Subcutaneous abdominal adipose tissue (tissue), 5 donors: ENCODE data around the gene FNBP1L.
A peak's percentile ranks its signal among the peaks of the same experiment; 100 is the strongest.

ENCODE experiments used
- H3K27ac ChIP-seq: one replicate; pipeline ENCODE4 v1.7.0; 2013; ENCODE audit warnings: low read depth, mild to moderate bottlenecking, inconsistent platforms, low read length, moderate library complexity
- H3K27me3 ChIP-seq, 5 donors: one replicate each; pipeline ENCODE4 v1.7.0; 2013; ENCODE audit warnings: low read length in 5 of 5, inconsistent platforms in 1 of 5; ENCODE audit not compliant: control insufficient read depth in 5 of 5, insufficient read depth in 4 of 5
- H3K36me3 ChIP-seq, 5 donors: one replicate each; pipeline ENCODE4 v1.7.0; 2013; ENCODE audit warnings: low read length in 5 of 5; ENCODE audit not compliant: control insufficient read depth in 5 of 5, insufficient read depth in 5 of 5
- H3K4me1 ChIP-seq, 5 donors: one replicate each; pipeline ENCODE4 v1.7.0; 2013; ENCODE audit warnings: low read length in 5 of 5, mild to moderate bottlenecking in 3 of 5, moderate library complexity in 1 of 5; ENCODE audit not compliant: control insufficient read depth in 5 of 5, insufficient read depth in 5 of 5
- H3K4me3 ChIP-seq, 5 donors: one replicate each; pipeline ENCODE4 v1.7.0; 2013; ENCODE audit warnings: low read length in 5 of 5, low read depth in 1 of 5
- H3K9ac ChIP-seq, 5 donors: one replicate each; pipeline ENCODE4 v1.7.0; 2013; ENCODE audit warnings: low read length in 5 of 5, mild to moderate bottlenecking in 4 of 5, moderate library complexity in 3 of 5
- H3K9me3 ChIP-seq, 5 donors: one replicate each; pipeline ENCODE4 v1.7.0; 2013; ENCODE audit warnings: low read length in 5 of 5; ENCODE audit not compliant: control insufficient read depth in 5 of 5
- donor health status: healthy.
- donor health status: healthy.
- donor health status: healthy.
- donor health status: healthy.
- donor health status: healthy.

Gene FNBP1L

DNA sequence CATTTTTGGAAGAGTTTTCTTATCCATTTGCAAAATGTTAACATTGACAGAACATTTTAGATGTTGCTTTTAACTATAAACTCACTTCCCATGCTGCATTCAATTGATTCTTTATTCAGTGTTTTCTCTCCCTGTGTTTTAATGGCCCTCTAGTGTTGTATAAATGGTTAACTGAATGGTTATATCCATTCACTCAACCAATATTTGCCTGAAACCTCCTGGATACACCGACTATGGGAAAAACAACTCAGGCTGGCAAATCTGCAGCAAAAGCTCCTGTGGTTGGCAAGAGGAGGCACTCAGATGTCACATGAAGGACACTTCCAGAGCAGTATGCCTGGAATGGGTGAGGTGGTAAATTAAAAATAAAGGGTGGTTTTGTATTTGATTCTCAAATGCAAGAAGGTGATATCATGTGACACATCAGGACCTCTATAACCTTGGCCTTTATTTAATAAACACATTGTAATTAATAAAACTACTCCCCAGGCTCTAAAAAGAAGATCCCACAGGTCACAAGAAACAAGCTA, 126.1 kb downstream of the FNBP1L start:
- Histone ChIP-seq H3K9me3 (no peaks in the 10 kb centered on the region), H3K4me3 (no peak overlapping the region), H3K36me3 (peaks cover 10 to 85% (median 71%) of the 10 kb centered on the region in 5 donors), H3K27me3 (no peaks in the 10 kb centered on the region), H3K4me1 (peaks cover 0 to 34% (median 30%) of the 10 kb centered on the region in 5 donors), H3K9ac (no peak overlapping the region), H3K27ac (peak overlapping the region; percentile 16)

DNA sequence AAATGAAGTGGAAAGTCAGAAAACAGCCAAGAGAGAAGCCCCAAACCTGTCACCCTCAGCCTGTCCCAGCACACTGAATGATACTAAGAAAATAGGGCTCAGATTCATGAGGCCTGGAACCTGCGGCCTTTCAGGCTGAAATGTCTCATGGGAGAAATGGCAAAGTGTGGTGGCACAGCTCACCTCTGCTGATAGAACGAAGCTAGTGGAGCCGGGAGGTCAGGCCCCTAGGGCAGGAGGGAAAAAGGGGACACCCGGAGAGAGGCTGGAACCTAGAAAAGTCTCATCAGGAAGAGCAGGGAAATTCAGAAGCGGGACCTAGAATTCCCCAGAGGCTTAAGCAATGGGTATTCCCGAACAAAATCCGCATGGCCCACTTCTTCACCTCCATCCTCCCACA, 126.6 kb downstream of the FNBP1L start:
- no peaks in the 10 kb centered on the region for H3K27me3 ChIP-seq
- no peak overlapping the region for H3K4me3 ChIP-seq
- H3K9ac ChIP-seq = no peak overlapping the region
- H3K9me3 ChIP-seq = no peaks in the 10 kb centered on the region
- peaks cover 0 to 32% (median 25%) of the 10 kb centered on the region in 5 donors for H3K4me1 ChIP-seq
- H3K36me3 ChIP-seq = peaks cover 9 to 85% (median 69%) of the 10 kb centered on the region in 5 donors
- peak overlapping the region; percentile 16 for H3K27ac ChIP-seq

DNA sequence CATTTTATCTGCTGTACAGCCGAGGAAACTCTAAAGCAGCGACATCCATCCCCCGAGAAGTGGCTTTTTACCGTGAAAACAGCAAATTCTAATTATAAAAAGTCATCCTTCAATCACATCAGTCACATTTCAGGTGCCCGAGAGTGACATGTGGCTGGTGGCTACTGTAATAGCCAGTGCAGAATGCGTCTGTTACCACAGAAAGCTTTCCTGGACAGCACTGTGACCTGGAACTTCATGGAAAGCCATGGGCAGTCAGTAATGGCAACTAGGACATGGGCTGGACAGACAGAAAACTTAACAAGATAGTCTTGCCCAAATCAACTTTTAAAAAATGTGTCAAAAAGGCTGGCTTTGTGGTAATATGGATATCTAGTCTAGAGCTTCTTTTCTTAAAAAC, 127.1 kb downstream of the FNBP1L start:
- Histone ChIP-seq H3K27ac (no peak overlapping the region), H3K9me3 (no peaks in the 10 kb centered on the region), H3K9ac (no peak overlapping the region), H3K36me3 (peaks cover 9 to 85% (median 70%) of the 10 kb centered on the region in 5 donors), H3K4me1 (peaks cover 0 to 31% (median 22%) of the 10 kb centered on the region in 5 donors), H3K4me3 (no peak overlapping the region), H3K27me3 (no peaks in the 10 kb centered on the region)

DNA sequence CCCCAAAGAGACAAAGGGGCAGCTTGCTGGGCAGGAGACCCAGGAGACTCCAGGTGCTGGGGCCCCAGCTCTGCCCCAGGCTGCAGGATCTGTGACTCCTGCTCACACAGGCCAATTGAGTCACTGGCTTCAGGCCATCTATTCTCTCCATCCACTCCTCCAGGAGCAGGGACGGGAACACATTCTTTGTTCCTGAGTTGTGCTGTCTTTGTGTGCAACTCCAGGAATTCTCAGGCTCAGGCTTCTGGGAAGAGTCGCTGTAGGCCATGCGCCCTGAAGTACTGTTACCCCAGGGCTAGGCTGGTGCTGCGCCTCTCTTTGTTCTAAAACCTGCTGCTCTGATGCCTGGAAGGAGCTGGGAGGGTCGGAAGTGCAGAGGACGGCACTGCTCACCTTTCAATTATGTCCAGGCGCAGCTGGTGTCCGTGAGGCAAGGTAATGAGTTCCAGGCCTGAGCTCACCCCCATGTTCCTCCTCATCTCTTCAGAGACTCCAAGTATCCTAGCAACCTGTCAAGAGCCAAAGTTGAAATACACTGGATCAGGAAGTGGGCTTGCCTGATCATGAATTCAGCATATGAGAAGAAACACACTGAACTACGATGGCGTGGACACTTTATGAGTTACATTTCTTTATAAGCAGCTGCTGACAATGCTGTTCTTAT, 127.8 kb downstream of the FNBP1L start:
- no peak overlapping the region for H3K4me3 ChIP-seq
- no peaks in the 10 kb centered on the region for H3K9me3 ChIP-seq
- no peaks in the 10 kb centered on the region for H3K27me3 ChIP-seq
- no peak overlapping the region for H3K9ac ChIP-seq
- H3K36me3 ChIP-seq = peaks cover 3 to 85% (median 63%) of the 10 kb centered on the region in 5 donors
- no peak overlapping the region for H3K27ac ChIP-seq
- peaks cover 0 to 31% (median 22%) of the 10 kb centered on the region in 5 donors for H3K4me1 ChIP-seq

DNA sequence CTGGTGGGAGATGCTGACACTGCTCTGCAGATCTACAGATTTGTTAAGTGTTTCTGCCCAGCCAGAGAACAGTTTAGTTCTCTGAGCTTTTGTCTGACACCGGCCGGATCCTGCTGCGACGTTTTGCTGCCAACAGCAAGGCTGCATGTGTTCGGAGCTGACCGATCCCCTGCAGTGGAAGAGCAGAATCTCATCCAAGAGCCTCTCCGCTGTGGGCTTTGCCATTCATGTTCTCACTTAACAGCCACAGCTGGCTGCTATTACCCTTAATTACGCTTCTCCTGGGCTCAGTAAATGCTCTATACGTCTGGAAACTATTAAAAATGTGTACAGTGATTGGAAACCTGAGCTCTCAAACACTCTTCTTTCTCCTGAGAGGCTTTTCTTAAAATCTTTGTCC, 128.4 kb downstream of the FNBP1L start:
- Histone ChIP-seq H3K36me3 (peaks cover 3 to 87% (median 64%) of the 10 kb centered on the region in 5 donors), H3K9me3 (no peaks in the 10 kb centered on the region), H3K4me3 (no peak overlapping the region), H3K4me1 (peaks cover 0 to 31% (median 22%) of the 10 kb centered on the region in 5 donors), H3K27me3 (no peaks in the 10 kb centered on the region), H3K9ac (no peak overlapping the region), H3K27ac (no peak overlapping the region)

DNA sequence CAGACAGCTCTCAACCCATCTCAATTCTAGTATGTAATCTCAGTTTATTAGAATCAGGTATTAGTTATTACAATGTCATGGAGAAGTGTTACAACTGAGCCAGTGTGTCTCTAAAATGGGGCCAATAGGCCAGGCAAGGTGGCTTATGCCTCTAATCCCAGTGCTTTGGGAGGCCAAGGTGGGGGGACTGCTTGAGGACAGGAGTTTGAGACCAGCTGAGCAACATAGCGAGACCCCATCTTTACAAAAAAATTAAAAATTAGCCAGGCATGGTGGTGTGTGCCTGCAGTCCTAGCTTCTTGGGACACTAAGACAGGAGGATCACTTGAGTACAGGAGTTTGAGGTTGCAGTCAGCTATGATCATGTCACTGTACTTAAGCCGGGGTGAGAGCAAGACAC, 128.8 kb downstream of the FNBP1L start:
- Histone ChIP-seq H3K9me3 (no peaks in the 10 kb centered on the region), H3K4me1 (peaks cover 0 to 31% (median 22%) of the 10 kb centered on the region in 5 donors), H3K9ac (no peak overlapping the region), H3K27ac (no peak overlapping the region), H3K36me3 (peaks cover 3 to 86% (median 61%) of the 10 kb centered on the region in 5 donors), H3K27me3 (no peaks in the 10 kb centered on the region), H3K4me3 (no peak overlapping the region)

DNA sequence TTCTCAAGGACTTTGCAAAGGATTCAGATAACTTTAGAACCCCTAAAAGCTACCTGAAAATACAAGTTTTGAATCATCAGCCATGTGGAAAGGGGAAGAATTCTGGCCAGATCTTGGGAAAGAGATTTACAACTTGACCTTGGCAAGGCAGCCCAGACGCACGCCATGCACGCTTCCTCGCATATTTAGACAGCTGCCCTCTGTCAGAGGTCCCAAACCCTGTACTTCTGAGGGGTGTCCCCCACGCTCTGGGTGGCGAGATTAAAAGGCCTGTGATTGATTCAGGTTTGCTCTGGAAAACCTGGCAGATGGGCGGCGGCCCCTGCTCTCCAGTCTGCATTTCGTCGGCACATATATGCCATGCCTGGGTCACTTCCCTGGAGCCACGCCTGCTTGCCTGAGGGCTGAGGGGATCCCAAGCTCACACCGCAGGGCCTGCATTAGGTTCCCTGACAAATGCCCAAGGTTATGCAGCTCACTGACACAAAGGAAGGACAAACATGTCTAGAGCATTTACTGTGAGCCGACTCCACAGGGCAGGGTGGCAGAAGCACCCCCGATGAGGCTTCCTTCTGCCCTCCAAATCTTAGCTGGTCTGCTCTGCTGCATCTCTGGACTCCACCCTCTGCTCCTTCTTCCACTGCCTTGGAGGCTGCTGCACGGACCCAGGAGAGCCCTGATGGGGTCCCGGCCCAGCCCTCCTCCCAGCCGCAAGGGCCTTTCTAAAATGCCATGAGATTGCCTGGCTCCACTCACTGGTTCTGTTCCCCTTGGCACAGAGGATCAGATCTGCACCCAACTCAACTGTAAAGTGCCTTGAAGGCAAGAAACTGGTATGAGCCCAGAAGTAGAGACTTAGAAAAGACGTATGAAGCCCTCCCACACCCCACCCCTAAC, 129.9 kb downstream of the FNBP1L start:
- Histone ChIP-seq H3K27ac (no peak overlapping the region), H3K9me3 (no peaks in the 10 kb centered on the region), H3K4me3 (no peak overlapping the region), H3K9ac (no peak overlapping the region), H3K27me3 (no peaks in the 10 kb centered on the region), H3K4me1 (peaks cover 0 to 31% (median 22%) of the 10 kb centered on the region in 5 donors), H3K36me3 (peaks cover 0 to 86% (median 60%) of the 10 kb centered on the region in 5 donors)

DNA sequence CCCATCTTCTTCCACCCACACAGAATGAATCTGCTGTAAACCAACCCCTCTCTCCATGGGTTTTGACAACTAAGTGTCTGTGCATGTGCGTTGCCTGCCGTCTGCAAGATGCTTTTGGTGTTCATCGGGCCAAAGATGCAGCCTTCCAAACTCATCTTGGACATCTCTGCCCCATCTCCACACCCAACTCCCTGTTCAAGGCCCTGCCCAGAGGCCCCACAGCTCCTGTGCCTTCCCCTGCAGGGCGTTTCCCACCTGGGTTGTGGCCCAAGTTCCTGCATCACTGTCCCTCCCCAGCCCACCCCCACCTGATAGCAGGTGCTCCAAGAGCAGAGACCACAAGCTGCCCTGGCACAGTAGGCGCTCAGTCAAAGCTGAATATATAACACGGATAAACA, 130.5 kb downstream of the FNBP1L start:
- H3K4me1 ChIP-seq = peaks cover 0 to 34% (median 22%) of the 10 kb centered on the region in 5 donors
- H3K9me3 ChIP-seq = no peaks in the 10 kb centered on the region
- no peak overlapping the region for H3K9ac ChIP-seq
- H3K4me3 ChIP-seq = no peak overlapping the region
- H3K27ac ChIP-seq = no peak overlapping the region
- no peaks in the 10 kb centered on the region for H3K27me3 ChIP-seq
- H3K36me3 ChIP-seq = peaks cover 0 to 89% (median 65%) of the 10 kb centered on the region in 5 donors

DNA sequence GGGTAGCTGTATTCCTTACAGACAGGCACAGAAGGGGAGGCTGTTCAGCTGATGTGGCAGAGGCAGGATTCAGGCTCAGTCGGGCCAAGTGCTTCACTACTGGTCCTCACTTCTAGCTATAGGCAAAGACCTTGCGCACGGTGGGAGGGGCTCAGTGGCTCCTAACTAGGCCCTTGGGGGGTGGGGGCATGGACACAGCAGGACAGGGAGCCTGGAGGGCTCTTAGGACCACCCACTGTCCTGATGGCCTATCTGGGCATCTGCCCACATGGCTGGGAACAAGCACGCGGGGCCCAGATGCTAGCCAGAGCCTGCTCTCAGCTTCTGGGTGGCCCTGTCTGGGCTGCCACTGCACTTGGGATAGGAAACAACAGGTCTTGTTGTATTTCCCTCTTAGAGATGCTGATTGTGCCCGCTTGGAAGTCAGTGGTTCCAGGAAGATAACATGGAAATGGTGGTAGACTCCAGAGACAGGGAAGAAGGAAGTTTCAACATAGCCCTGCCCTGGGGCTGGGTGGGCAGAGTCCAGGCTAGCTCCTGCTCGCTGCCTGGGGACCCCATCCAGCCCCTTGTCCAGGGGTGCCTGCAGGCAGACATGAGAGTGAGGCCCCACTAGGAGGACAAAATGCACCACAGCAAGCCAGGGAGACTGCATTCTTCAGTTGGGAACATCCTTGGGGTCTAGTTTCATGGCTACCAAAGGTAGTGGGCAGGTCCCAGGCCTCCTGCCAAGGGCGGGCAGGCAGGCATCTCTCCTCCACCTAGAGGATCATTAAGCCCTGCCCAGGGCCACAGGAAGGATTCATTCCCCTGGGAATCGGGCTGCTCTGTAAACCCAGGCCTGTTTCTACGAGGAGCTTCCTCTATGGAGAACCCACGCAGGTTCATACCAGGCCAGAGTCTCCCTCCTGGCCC, 131.2 kb downstream of the FNBP1L start:
- Histone ChIP-seq H3K36me3 (peaks cover 0 to 90% (median 66%) of the 10 kb centered on the region in 5 donors), H3K27me3 (no peaks in the 10 kb centered on the region), H3K4me1 (peaks cover 3 to 41% (median 28%) of the 10 kb centered on the region in 5 donors), H3K4me3 (no peak overlapping the region), H3K9me3 (no peaks in the 10 kb centered on the region), H3K9ac (peak overlapping the region in 1 of 5 donors; percentile 33), H3K27ac (no peak overlapping the region)
